Measurements from ENCODE around the gene ADARB2.

GRCh38 chr10:1736972-1737221 is 428 bp downstream of the ADARB2 start:
- no peak for TF ChIP-seq EP300 (IDR thresholded peaks at IDR 0.05)
- TF ChIP-seq POLR2AphosphoS5 (IDR thresholded peaks at IDR 0.05), result no peak
- TF ChIP-seq POLR2A (IDR thresholded peaks at IDR 0.05), result no peak
- TF ChIP-seq CTCF (IDR thresholded peaks at IDR 0.05), result no peak

Data from suprapubic skin (tissue), 4 donors.